KG1 (cell line): ENCODE data around the gene GAP43.

Experiments
- DNase-seq: peaks from one replicate; lab custom pipeline; 2025; lab: John Stamatoyannopoulos, UW

Gene GAP43, protein sequence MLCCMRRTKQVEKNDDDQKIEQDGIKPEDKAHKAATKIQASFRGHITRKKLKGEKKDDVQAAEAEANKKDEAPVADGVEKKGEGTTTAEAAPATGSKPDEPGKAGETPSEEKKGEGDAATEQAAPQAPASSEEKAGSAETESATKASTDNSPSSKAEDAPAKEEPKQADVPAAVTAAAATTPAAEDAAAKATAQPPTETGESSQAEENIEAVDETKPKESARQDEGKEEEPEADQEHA

DNA sequence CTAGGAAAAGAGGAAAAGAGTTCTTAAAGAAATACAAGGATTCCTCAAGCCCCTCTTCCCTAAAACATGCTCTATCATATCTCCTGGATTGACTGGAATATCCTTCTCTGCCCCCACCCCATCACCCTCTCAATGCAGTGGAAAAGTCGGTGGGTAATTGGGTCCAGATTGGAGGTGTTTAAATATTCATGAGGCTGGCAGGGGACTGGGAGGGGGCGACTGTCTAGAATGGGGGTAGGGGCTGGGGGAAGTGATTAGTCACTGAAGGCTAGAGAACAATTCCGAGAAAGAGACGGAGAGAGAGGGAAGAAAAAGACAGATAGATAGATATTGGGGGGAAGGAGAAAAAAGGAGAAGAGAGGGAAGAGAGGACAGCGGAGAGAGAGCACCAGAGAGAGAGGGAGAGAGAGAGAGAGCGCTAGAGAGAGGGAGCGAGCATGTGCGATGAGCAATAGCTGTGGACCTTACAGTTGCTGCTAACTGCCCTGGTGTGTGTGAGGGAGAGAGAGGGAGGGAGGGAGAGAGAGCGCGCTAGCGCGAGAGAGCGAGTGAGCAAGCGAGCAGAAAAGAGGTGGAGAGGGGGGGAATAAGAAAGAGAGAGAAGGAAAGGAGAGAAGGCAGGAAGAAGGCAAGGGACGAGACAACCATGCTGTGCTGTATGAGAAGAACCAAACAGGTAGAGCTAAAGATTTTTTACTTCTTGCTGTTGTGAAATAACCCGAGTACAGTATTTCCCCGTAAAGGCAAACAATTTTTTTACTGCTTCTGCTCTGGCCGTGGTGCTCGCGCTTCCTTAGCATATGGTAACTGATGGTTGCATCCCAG lies at the start of gene GAP43:
Gene GAP43 (plus strand): TSS at position 467 of the 825 bp plus-strand sequence. CDS start 180 bp downstream, at position 647.
- no peak for DNase-seq

GRCh38 chr3:115576325-115576875 lies 46.9 kb upstream of the GAP43 start:
- DNase-seq: no peak

GRCh38 chr3:115577000-115577399 lies 46.3 kb upstream of the GAP43 start:
- DNase-seq: no peak

GRCh38 chr3:115578331-115578730 lies 45.0 kb upstream of the GAP43 start:
- DNase-seq: no peak

DNA sequence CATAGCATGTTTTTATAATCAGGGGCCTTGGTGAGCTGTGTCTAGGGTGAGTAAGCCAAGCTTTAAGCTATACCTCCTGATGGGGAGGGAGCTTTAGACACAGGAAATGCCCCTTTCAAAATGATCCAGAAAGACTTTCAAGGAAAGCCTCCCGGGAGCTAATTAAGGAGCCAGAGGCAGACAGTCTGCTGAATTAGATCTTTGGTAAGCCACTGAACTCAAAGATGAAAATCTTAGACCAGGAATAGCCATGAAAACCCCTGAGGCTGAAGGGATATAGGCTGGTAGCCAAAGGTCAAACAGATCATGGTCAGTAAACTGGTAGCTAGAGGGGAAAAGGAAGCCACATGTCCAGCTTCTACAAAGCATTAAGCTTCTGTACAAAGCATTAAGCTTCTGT lies 42.7 kb upstream of the GAP43 start:
- DNase-seq: no peak

DNA sequence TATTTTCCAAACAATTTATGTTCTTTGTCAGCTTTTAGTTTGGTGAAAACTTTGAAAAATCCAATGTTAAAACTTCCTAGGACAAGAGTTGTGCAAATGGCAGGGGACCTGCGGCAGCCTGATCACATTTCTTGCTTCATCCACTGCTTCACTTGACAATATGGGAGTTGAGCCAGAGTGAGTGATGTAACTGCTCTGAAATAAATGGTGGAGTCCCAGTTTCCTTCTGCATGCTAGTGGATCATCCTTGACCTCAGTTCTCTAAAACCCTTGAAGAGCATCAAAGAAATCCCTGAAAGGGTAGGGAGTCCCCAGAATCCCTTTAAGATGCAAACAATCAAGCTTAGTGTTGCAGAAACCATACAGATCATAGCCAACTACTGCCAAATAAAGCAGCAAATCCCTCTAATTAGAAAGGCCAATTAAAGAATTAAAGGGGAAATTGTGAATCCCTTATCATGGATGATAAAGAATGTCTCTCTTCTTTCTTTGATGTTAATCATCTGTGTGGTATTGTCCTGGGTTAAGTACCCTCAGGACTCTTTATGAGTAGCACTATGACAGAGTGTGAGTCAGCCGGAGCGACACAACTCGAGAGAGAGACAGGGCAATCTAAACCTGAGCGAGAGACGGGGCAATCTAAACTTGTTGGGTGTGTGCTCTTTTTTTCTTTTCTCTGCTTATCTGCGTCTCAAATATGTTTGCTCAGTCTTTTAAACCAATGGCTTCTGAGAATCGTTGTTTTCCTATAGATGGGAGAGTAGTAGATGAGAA lies 41.8 kb upstream of the GAP43 start:
- no peak for DNase-seq

- no peak for DNase-seq
Measured at GRCh38 chr3:115588201-115589115, 34.9 kb upstream of the GAP43 start.

DNA sequence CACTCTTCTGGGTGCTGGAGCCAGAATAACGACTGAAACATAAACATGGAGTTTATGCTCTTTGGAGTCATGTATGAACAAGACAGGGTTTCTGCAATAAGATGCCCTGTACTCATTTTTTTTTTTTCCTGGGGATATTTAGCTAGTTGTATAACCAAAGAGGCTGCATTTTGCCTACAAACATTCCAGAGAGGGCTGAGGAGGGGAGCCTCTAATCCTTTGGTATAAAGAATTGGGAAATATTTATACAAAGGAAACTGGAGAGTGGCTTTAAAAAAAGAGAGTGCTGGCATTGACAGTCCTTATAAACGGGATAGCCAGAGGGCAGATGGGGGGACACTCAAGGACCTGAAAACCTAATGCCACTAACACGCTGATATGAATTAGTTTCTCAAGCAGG lies 32.4 kb upstream of the GAP43 start:
- DNase-seq: no peak

- DNase-seq: no peak
Measured at GRCh38 chr3:115595611-115596275, 27.6 kb upstream of the GAP43 start.

DNA sequence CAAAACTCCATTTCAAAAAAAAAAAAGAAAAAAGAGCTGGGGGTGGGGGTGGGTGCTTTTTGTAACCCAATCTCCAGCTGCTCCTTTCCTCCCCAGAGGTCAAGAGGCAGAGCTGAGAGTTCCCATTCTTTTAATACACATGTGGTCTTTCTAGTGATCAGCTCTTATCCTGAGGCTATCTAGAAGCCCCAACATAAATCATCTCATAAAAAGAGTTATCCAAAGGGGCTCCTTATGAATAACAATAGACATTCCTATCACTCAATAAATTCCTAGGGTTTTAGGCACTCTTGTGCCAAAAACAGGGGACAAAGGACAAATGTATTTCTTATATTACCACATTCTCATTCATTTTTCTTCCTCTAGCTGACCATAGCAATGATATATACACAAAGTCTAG lies 25.1 kb upstream of the GAP43 start:
- DNase-seq: no peak

DNA sequence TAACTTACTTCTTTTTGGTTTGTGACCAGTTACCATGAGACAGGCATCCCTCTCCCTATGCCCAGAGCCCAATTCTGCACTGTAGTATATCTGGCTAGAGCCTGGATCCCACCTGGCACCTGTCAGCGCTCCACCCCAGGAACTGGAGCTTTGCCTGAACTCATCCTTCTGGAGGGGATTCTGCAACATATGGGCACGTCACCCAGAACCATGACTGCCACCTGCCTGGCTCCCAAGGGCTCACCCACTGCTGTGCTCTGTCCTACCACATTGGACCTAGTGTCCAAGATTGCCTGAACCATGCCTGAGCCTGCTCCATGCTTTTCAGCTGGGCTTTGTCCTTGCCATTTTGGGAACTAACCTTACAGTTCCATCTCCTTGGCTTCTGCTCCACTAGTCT lies 21.1 kb upstream of the GAP43 start:
- DNase-seq: no peak

GRCh38 chr3:115611630-115612029 lies 11.7 kb upstream of the GAP43 start:
- no peak for DNase-seq

- DNase-seq: no peak
Measured at GRCh38 chr3:115615001-115615814, 8.1 kb upstream of the GAP43 start.

GRCh38 chr3:115616461-115616860 lies 6.8 kb upstream of the GAP43 start:
- DNase-seq: no peak

GRCh38 chr3:115617591-115617990 lies 5.7 kb upstream of the GAP43 start:
- DNase-seq: no peak

DNA sequence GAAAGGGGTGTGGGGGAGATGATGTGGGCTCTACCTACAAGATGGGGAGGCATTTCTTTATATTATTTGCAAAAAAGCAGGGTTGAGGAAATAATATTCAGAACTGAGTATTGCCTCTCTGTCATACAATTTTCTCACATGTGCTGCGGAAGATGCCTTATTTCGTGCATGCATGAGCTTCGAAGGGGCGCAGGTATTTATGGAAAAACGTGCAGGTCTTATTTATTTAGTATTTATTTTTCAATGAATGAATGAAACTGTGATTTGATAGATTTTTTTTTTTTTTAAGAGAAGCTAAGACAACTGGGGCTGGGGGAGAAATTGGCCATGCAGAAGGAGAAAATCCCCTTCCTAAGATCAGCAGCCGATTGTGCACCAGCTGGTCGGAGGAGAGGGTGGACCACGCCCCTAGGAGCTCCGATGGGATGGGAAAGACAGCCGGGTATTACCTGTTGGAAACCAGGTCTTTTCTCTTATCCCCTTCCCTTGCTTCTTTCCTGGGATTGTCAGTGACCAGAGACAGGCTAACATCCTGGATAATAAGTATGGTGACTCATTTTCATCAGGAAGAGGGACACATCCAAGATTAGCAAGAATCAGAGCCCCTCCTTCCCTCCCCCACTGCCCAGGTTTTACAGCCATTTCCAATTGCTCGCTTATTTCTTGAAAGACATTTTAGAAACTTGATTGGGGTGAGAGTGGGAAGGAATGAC lies 875 bp downstream of the GAP43 start:
- DNase-seq: no peak

DNA sequence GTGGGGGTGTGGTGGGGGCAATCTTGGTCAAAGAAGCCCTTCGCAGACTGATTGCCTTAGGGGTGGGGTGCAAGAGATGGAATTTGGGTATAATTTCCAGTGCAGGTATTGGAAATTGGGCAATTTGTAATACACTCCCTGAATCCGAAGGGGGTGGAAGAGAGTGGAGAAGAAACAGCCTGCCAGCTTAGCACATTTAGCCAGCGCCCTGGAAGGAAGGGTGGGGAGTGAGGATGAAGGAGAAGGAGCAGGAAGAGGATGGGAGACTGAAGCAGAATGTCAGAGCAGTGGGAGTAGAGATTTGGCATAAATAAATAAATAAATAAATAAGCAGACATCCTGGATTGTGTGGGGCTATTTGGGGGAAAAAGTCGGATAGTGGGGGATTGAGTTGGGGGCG lies 1.6 kb downstream of the GAP43 start:
- no peak for DNase-seq

DNA sequence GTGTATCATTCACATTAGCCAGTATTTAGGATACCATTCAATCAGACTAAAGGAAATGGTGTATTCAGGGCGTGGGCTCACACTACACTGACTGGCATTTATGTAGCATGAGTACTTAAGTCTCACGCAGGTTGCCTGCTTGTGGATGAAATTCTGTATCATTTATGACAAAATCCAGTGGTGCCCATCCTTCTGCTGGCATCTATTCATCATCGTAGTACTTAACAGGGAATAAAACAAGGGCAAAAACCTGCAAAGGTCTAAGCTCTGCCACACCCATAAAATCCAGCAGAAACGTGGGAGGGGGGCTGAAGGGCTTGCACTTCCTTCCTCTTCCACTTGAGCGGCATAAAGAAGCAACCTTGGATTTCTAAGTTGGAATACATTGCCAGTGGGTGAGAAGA lies 2.7 kb downstream of the GAP43 start:
- DNase-seq: no peak

GRCh38 chr3:115626721-115627120 lies 3.4 kb downstream of the GAP43 start:
- no peak for DNase-seq
